GM12892 (cell line): ENCODE data around the gene SCAMP5.

Experiments
- DNase-seq: peaks from one replicate; pipeline ENCODE4 v3.0.0; 2011; ENCODE audit not compliant: insufficient read length
- FAIRE-seq: peaks from 2 replicates; lab custom pipeline; 2011; peaks lifted over from hg19 to GRCh38; lab: Jason Lieb, UNC
- POLR2A ChIP-seq: IDR thresholded peaks from 2 replicates; pipeline ENCODE4 v1.6.1; 2011; ENCODE audit warnings: low read depth, low read length, control low read depth
- POLR2AphosphoS5 ChIP-seq: IDR thresholded peaks from 2 replicates; pipeline ENCODE4 v1.6.1; 2011; ENCODE audit warnings: low read depth, low read length, control low read depth
- TAF1 ChIP-seq: IDR thresholded peaks from 2 replicates; pipeline ENCODE4 v1.6.1; 2011; ENCODE audit warnings: low read depth, mild to moderate bottlenecking, control low read depth, low read length, borderline replicate concordance

The SCAMP5 gene

DNA sequence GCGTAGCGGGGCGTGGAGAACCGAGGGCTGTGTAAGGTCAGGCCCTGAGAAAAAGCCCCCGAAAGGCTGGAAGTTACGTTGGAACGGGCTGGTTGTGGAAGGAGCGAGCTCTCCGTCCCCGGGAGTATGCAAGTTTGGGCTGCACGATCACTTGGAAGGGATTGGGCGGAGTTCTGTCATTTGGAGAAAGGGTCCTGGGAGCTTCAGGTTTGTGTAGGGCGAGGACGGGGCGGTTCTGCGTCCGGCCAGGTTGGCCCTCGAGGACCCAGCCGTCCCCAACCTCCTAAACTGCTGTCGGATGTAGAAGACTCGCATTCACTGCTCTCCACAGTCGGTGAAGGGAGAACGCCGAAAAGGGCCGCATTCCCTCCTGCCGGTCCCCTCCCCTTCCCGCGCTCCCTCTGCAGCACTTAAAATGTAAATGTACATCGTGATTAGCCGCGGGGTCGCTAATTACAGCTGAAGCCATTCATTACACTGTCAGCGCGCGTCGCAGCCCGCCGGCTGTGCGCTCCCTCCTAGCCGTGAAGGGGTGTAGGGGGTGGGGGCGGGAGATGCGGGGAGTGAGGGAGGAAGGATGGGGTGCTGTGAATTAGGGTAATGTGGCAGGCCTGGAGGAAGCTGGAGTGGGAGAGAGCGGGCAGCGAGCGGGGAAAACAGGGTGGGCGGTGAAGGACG lies 36.3 kb upstream of the SCAMP5 start:
- DNase-seq (no peak), FAIRE-seq (no peak)
- TF ChIP-seq POLR2A (no peak), TAF1 (no peak), POLR2AphosphoS5 (no peak)

GRCh38 chr15:74959586-74959939 lies 35.8 kb upstream of the SCAMP5 start:
- TF ChIP-seq POLR2AphosphoS5, result no peak
- no peak for TF ChIP-seq TAF1
- no peak for TF ChIP-seq POLR2A
- DNase-seq (no peak), FAIRE-seq (no peak)

GRCh38 chr15:74960286-74960685 lies 35.1 kb upstream of the SCAMP5 start:
- FAIRE-seq (no peak), DNase-seq (no peak)
- no peak for TF ChIP-seq POLR2A
- TF ChIP-seq TAF1, result no peak

DNA sequence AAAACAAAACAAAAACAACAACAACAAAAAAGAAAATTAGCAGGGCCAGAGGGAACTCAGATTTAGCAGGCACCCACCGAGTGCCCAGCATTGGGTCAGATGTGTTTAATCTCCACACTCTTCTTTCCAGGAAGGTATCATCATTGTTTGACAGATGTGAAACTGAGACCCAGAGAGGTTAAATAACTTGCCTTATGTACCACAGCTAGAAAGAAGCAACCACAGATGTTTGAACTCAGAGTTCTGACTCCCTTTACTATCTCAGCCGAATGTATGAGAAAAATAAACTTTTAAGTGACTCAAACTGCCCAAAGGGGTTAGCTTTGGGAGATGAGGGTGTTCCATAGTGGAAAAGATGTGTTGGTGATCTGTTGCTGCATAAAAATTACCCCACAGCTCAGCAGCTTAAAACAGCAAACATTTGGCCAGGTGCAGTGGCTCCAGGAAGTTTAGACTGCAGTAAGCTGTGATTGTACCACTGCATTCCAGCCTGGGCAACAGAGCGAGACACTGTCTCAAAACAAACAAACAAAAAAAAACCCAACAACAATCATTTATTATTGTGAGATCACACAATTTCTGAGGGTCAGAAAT lies 34.3 kb upstream of the SCAMP5 start:
- no peak for DNase-seq
- no peak for FAIRE-seq
- no peak for TF ChIP-seq POLR2AphosphoS5
- no peak for TF ChIP-seq POLR2A
- no peak for TF ChIP-seq TAF1

- no peak for DNase-seq
- FAIRE-seq, result no peak
- no peak for TF ChIP-seq POLR2AphosphoS5
- TF ChIP-seq TAF1, result no peak
Observed at GRCh38 chr15:74961616-74962015, 33.7 kb upstream of the SCAMP5 start.

- no peak for TF ChIP-seq POLR2AphosphoS5
- no peak for TF ChIP-seq TAF1
- TF ChIP-seq POLR2A, result no peak
- DNase-seq (no peak), FAIRE-seq (no peak)
Observed at GRCh38 chr15:74962219-74962618, 33.1 kb upstream of the SCAMP5 start.

- FAIRE-seq (no peak), DNase-seq (no peak)
- no peak for TF ChIP-seq POLR2AphosphoS5
- TF ChIP-seq POLR2A, result no peak
Observed at GRCh38 chr15:74962671-74963070, 32.7 kb upstream of the SCAMP5 start.

DNA sequence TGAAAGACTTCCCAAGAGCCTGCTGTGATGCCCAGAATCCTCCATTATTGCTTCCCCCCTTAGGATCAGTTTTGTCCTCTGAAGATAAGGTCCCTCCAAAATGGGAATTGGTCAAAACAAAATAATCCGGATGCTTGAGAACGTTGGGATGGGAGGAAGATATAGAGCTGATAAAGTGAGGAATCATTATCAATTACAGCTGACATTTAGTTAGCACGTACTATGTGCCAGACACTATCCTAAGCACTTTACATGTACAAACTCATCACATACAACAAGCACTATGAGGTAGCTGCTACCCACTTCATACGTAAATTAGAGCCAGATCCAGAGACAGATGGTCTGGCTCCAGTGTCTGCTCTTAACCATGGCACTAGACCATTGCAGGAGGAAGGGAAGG lies 32.1 kb upstream of the SCAMP5 start:
- TF ChIP-seq POLR2A, result no peak
- TF ChIP-seq POLR2AphosphoS5, result no peak
- no peak for TF ChIP-seq TAF1
- DNase-seq (no peak), FAIRE-seq (no peak)

- TF ChIP-seq TAF1 (no peak), POLR2A (no peak), POLR2AphosphoS5 (no peak)
- no peak for FAIRE-seq
- no peak for DNase-seq
Observed at GRCh38 chr15:74964794-74965193, 30.6 kb upstream of the SCAMP5 start.

DNA sequence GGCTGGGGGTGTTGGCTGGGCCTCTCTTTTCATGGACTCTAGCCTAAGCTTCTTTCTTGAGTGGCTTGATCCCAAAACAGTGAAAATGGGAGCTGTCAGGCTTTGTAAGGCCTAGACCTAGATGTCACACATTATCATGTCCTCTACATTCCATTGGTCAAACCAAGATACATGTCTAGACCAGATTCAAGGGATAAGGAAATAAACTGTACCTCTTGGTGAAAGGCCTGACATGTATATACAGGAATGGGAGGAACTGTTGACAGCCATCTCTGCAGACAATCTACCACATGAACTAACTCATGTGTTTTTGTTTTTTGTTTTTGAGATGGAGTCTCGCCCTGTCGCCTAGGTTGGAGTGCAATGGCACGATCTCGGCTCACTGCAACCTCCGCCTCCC lies 27.7 kb upstream of the SCAMP5 start:
- no peak for TF ChIP-seq POLR2A
- TF ChIP-seq TAF1, result no peak
- TF ChIP-seq POLR2AphosphoS5, result no peak
- no peak for FAIRE-seq

GRCh38 chr15:74976159-74976558 lies 19.2 kb upstream of the SCAMP5 start:
- no peak for FAIRE-seq
- DNase-seq, result no peak
- TF ChIP-seq TAF1, result no peak
- TF ChIP-seq POLR2A, result no peak
- no peak for TF ChIP-seq POLR2AphosphoS5

More for the DNA sequence above, 27.7 kb upstream of the SCAMP5 start:
- no peak for DNase-seq

- DNase-seq, result no peak
- FAIRE-seq, result no peak
- TF ChIP-seq POLR2AphosphoS5 (no peak), TAF1 (no peak), POLR2A (no peak)
Observed at GRCh38 chr15:74977599-74977998, 17.8 kb upstream of the SCAMP5 start.

DNA sequence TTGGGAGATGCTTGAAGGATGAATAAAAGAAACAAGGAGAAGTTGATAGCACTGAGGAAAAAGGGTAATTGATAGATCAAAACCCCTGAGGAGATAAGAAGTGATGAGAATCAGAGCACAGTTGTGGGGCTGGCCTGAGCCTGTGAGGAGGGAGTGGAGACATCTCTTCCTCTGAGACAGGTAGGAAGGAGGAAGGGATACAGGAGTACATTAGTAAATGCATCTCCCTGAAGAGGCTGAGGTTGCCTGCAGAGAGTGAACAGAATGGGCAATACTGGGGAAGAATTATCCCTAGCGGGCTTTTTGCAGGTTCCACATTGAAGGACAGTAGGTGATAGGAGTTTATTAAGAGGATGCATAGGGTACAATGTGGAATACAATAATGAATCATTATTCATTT lies 17.3 kb upstream of the SCAMP5 start:
- FAIRE-seq, result no peak
- DNase-seq, result no peak
- no peak for TF ChIP-seq POLR2A
- no peak for TF ChIP-seq POLR2AphosphoS5
- TF ChIP-seq TAF1, result no peak
